SIG-M5 treated with dmso at 0.1 percent for 504 hours (cell line): ENCODE measurements around the gene MAP4K1.

Experiments
- DNase-seq: peaks from one replicate; lab custom pipeline; 2025; ENCODE audit not compliant: unreplicated experiment; lab: John Stamatoyannopoulos, UW

MAP4K1 gene

DNA sequence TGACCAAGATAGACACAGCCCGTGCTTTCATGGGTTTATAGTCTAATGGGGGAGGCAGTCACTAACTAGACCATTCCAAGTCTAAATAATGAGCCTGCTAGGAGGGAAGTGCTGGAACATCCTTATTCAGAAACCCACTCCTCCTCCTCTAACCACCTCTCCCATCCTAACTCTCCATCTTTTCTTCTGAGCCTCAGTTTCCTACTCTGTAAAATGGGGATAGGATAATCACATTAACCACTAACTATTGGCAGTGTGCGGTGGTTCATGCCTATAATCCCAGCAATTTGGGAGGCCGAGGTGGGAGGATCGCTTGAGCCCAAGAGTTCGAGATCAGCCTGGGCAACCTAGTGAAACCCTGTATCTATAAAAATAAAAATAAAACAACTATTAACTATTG is 68.7 kb downstream of the MAP4K1 start:
- no peak for DNase-seq

DNA sequence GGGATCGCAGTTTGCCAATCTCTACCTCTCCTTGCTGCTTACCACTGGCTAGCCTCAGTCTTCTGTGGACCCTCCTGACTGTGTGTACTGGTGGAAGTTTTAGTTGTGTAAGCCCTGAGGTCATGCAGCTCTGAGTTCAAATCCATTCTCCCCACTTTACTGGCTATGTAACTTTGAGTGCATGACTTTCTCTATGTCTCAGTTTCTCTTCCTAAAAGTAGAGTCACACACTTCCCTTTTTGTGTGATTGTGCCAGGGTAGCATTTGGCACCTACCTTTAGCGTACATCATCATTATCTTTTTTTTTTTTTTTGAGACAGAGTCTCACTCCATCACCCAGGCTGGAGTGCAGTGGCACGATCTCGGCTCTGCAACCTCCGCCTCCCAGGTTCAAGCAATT is 70.3 kb downstream of the MAP4K1 start:
- DNase-seq = peak; percentile 56

DNA sequence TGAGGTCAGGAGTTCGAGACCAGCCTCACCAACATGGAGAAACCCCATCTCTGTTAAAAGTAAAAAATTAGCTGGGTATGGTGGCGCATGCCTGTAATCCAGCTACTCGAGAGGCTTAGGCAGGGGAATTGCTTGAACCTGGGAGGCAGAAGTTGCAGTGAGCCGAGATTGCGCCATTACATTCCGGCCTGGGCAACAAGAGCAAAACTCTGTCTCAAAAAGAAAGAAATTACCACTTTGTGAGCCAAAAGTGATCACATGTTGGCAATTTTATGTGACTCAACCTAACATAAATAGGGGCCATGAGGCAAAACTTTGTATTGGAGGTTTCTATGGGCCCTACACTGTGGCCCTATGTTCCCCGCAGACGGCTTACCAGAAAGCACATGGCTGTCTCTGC is 72.2 kb downstream of the MAP4K1 start:
- DNase-seq = no peak

DNA sequence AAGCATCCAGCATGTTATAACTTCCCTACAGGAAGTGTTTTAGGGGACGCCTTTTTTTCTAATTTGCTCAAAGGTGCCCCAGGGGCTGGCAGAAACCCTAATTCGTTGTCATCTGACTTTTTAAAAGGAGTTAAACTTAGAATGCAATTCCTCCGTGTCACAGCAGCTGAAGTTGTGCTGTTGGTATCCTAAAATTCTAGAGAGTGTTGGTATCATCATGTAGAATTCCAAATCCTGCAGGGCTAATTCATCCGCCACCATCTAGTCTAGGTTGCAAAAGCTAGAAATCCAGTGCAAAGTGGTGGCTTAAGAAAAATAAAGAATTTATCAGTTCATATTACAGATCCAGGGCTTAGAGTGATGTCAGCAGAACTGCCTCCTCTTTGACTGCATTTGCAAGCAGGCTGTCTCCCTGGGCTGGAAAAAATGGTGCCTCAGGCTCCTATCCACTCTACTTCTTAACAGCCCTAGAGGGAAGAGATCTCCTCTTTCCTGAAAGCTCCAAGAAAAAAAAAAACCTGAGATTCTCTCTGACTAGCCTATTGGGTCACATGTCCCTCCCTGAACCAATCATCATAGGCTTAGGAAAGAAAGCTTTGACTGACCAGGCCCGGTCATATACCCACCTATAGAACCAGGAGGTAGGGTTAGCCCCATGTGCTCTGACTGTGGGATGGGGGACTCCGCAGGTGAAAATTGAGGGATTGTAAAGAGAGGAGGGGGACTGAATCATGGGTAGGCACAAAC is 73.0 kb downstream of the MAP4K1 start:
- no peak for DNase-seq

DNA sequence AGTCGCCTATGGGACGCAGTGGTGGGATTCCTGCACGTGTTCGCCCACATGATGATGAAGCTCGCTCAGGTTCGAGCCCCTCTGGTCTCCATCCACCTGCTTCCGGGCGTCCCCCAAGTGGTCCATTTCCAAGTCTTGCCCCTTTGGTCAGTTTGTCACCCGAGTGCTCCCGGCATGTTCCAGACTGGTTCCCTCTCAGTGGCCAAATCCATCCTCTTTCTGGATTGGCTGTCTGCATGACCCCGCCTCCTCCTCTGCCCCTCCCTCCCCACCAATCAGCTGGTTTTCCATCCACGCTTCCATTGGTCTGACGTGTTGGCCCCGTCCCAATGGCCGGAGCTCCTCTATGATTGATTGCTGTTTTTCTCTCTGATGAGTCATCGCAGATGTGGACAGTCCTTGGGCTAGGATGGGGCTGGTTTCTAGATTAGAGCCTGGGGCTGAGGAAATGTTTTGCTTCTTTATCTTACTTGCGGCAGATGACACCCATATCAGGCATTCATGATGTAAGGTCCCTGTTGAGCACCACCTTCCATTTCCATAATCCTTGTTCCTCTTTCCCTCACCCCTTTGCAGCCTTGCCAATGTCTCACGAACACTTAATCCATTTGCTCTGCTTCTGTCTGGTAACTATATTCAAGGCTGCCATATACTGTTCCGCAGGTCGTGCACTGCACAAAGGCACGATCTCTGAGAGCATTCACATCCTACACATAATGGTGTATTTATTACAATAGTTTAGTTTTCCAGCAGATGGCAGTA is 73.8 kb downstream of the MAP4K1 start:
- peak; percentile 71 for DNase-seq

DNA sequence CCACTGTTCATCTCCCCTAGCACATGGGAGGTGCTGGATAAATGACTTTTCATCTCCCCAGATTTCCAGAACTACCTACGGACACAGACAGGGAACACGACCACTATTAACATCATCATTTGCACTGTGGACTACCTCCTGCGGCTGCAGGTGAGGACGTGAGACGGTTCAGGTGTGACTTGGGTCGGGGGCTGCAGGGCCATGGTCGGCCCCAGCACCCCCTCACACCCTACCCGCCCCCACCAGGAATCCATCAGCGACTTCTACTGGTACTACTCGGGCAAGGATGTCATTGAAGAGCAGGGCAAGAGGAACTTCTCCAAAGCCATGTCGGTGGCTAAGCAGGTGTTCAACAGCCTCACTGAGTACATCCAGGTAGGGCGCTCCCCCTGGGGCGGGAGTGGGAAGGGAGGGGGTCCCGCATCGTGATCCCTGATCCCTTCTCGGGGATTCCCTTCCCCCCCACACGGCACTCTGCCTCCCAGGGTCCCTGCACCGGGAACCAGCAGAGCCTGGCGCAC is 74.4 kb downstream of the MAP4K1 start:
- no peak for DNase-seq

DNA sequence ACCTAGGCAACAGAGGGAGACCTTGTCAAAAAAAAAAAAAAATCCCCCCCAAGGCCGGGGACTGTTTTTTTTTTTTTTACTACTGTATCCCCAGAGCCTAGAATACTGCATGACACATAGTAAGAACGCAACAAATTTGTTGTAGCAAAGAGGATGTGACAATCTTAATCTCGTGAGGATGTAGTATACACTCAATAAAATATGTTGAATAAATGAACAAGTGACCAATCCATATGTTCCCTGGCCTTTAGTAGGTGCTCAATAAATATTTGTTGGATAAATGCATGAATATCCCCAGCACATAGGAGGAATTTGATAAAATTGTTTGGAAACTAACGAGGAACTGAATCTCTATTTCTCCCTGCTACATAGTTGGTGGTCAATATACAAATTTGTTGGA is 75.7 kb downstream of the MAP4K1 start:
- DNase-seq = no peak

DNA sequence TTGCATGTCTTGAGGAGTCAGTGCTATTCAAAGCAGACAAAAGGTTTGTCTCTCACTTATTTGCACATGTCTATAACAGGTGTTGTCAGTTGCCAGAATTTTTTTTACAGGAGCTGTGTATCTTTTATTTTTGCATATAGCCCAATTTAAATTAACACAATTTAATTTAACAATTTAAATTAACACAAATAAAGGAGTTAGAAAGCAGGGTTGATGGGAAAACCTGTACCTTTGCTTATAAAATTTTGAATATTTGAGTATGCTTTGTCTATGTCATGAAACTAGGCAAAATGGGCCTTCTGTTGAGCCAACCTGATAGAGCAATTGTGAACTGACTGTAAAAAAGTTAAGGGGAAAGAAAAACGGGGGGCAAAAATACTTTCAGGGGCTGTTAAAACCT is 78.0 kb downstream of the MAP4K1 start:
- DNase-seq = no peak

DNA sequence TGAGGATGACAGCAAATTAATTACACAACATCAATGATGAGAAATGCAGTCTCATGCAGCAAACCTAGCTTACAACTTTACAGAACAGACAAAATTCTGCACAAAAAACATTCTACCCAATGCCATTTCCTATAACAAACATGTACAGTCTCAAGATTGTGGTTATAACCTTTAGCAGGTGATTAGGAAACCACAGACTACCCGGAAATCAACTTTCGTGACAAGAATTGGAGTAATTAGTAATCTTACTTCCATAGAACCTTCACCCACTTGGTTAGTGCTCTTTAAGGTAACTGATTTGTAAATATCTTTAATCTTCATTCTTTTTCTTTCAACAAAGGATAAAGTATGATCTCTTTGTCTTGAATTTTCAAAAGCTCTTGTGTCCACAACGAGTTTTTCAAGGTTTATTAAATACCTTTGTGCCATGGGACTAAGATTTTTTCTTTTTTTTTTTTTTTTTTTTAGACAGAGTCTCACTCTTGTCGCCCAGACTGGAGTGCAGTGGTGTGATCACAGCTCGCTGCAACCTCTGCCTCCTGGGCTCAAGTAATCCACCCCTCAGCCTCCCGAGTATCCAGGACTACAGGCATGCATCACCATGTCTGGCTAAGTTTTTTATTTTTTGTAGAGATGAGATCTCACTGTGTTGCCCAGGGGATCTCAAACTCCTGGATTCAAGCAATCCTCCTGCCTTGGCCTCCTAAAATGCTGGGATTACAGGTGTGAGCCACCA is 78.8 kb downstream of the MAP4K1 start:
- no peak for DNase-seq

DNA sequence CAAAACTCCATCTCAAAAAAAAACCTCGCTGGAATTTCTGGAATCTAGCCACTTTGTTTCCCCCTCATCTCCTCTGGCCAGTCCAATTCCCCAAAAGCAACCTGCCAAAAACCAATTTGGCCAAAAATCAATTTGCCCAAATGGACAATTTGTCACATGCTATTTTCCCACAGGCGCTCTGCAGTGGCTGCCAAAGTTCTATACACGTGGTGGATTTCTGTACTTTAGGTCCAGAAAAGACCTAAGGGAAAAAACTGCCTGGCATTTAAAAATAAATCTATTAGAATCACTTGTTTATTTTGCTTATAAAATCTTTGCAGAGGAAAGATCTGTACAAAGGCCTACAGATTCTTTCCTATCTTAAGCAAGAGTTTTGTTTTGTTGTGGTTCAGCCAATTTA is 79.4 kb downstream of the MAP4K1 start:
- DNase-seq = no peak
